Liver (tissue), 3 donors: ENCODE measurements around the gene NEK6.

ENCODE experiments used
- GABPA ChIP-seq, 2 donors: IDR thresholded peaks in 1 of 2; conservative IDR thresholded peaks in 1 of 2; 2 replicates each; pipeline ENCODE4 v1.6.1; 2016; ENCODE audit warnings: antibody characterized with exemption in 2 of 2, mild to moderate bottlenecking in 1 of 2, moderate library complexity in 1 of 2
- TF ChIP-seq, protein P1 (sequence below): fragments of 150-350 bp; IDR thresholded peaks from 2 replicates; pipeline ENCODE4 v1.5.1; 2017; ENCODE audit warnings: improper control_type of control experiment, low read depth, low read length; ENCODE audit not compliant: missing input control
- TF ChIP-seq, protein P2 (sequence below): IDR thresholded peaks from 2 replicates; pipeline ENCODE4 v1.6.1; 2016; ENCODE audit warnings: antibody characterized with exemption, mild to moderate bottlenecking
- donor health status: healthy.
- donor health status: healthy.

DNA sequence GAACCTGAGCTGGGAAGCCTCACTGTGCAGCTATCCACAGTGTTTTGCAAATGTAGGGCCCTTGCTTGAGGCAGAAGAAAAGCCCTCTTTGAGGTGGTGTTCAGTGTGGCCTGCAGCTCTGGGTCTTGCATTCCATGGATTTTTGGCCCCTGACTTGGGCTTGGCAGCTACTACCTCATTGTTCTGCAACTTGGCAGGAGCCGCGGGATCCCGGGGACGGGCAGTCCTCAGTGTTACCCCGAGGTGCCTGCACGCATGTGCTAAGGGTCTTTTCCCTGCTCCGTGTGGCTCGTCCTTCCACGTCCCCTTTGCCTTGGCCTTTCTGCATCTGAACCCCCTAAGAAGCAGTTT, 39.8 kb downstream of the NEK6 start:
- TF ChIP-seq, protein P1, sequence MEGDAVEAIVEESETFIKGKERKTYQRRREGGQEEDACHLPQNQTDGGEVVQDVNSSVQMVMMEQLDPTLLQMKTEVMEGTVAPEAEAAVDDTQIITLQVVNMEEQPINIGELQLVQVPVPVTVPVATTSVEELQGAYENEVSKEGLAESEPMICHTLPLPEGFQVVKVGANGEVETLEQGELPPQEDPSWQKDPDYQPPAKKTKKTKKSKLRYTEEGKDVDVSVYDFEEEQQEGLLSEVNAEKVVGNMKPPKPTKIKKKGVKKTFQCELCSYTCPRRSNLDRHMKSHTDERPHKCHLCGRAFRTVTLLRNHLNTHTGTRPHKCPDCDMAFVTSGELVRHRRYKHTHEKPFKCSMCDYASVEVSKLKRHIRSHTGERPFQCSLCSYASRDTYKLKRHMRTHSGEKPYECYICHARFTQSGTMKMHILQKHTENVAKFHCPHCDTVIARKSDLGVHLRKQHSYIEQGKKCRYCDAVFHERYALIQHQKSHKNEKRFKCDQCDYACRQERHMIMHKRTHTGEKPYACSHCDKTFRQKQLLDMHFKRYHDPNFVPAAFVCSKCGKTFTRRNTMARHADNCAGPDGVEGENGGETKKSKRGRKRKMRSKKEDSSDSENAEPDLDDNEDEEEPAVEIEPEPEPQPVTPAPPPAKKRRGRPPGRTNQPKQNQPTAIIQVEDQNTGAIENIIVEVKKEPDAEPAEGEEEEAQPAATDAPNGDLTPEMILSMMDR, result no peak
- no peak for TF ChIP-seq GABPA (IDR thresholded peaks at IDR 0.05 in 1 of 2, conservative IDR thresholded peaks at IDR 0.05 in 1 of 2)
- TF ChIP-seq, protein P2, sequence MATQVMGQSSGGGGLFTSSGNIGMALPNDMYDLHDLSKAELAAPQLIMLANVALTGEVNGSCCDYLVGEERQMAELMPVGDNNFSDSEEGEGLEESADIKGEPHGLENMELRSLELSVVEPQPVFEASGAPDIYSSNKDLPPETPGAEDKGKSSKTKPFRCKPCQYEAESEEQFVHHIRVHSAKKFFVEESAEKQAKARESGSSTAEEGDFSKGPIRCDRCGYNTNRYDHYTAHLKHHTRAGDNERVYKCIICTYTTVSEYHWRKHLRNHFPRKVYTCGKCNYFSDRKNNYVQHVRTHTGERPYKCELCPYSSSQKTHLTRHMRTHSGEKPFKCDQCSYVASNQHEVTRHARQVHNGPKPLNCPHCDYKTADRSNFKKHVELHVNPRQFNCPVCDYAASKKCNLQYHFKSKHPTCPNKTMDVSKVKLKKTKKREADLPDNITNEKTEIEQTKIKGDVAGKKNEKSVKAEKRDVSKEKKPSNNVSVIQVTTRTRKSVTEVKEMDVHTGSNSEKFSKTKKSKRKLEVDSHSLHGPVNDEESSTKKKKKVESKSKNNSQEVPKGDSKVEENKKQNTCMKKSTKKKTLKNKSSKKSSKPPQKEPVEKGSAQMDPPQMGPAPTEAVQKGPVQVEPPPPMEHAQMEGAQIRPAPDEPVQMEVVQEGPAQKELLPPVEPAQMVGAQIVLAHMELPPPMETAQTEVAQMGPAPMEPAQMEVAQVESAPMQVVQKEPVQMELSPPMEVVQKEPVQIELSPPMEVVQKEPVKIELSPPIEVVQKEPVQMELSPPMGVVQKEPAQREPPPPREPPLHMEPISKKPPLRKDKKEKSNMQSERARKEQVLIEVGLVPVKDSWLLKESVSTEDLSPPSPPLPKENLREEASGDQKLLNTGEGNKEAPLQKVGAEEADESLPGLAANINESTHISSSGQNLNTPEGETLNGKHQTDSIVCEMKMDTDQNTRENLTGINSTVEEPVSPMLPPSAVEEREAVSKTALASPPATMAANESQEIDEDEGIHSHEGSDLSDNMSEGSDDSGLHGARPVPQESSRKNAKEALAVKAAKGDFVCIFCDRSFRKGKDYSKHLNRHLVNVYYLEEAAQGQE, result no peak
